ENCODE measurements around the gene ARSI.

The ARSI gene

DNA sequence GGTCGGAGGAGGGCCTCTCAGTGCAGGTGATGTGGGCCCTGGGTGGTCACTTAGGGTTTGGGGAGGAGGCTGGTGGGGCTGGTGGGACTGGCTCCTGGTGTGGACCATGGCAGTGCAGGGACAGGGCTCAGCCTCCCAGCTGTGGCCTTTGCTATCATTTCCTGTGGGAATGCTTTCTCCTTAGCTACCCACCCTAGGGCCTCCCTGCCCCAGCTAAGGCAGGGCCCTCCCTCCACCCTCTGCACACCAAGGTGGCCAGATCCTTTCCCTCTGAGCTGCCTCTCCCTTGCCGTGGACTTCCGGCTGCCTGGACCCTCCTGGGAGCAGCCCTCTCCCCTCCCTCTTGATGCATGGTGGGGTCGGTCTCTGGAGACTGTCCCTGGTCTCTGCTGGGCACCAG, 22.7 kb upstream of the ARSI start:
- no peak for DNase-seq

DNA sequence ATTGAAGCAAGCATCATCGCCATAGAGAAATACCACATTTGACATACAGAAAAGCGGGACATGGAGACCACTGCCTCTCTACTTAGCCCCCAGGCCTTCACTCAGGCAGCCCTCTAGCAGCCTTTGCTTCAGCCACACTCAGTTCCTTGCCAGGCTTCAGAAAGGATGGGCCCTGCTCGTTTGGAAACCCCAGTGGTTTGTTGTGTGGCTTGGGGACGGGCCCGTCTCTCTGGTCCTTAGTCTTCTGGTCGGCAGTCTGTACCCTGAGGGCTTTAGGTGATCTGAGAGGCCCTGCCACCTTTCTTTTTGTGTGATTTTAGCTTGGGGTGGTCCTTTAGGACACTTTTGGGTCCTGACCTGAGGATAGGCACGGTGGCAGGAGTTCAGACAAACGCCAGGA, 21.1 kb upstream of the ARSI start:
- no peak for DNase-seq

DNA sequence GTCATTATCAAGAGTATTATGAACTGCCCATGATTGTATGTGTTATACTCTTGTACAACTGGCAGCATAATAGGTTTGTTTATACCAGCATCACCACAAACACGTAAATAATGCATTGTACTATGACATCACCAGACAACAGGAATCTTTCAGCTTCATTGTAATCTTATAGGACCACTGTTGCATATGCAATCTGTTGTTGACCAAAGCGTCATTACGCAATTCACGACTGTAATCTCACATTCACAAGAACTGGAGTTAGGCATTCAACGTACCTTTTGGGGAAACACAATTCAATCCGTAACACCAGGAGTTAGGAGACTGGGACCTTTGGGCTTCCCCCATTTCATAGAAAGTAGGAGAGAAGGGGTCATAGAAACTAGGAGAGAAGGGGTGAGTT, 20.4 kb upstream of the ARSI start:
- DNase-seq, result no peak

DNA sequence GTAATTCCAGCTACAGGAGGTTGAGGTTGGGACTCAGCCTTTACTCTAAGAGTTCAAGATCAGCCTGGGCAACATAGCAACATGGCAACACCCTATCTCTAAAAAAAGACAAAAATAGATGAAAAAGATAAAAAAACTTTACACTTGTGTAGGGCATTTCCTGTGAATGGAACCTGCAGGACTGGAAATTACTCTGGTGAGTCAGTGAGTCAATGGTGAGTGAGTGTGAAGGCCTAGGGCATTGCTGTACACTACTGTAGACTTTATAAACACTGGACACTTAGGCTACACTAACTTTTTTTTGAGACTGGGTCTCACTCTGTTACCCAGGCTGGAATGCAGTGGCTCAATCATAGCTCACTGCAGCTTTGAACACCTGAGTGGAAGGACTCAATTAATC, 19.5 kb upstream of the ARSI start:
- no peak for DNase-seq

DNA sequence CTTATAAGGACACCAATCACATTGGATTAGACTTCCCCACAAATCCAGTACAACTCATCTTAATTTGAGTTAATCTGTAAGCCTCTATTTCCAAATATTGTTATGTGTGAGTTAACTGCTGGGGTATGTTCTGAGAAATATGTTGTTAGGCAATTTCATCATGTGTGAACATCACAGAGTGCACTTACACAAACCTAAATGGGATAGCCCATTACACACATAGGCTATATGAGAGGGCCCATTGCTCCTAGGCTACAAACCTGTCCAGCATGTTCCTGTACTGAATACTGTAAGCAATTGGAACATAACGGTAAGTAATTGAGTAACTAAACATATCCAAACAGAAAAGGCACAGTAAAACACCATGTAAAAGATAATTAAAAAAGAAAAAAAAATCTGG, 19.1 kb upstream of the ARSI start:
- DNase-seq, result no peak

DNA sequence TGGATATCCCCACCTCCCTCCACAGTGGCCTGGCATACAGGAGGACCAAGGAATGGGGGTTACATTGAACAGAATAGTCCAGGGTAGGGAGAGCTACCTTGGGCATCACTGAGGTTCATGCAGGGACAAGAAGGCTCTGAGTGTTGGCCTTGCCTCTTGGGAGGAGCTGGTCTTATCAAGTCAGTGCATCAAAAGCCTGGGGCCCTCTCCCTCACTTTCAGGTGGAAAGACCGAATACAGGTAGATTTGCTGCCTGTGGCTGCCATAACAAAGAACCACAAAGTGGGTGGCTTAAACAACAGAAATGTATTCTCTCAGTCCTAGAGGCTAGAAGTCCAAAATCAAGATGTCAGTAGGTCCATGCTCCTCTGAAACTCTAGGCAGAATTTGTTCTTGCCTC, 18.5 kb upstream of the ARSI start:
- DNase-seq, result no peak

DNA sequence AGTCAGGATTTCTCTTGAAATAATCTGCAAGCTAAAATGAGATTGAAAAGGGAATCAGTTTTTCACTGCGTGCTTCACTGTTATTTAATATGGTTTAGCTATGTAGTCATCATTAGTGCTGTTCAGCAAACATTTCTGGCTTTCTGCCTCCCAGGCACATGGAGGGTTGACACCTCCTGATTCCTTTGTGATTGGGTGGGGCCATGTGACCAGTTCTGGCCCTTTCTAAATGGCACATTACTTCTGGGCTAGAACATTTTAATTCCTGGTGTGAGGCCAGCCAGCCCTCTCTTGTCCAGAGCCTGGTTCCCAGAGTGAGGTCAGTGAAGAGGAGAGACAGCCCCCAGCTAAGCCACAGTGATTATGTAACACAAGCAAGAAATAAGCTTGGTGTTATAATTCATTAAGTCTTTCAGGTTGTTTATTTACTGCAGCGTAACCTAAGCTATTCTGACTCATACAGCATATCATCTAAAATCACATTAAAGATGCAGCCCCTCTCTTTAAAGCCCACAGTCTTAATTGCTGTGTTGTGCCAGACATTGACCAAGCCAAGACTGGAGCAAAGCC, 17.4 kb upstream of the ARSI start:
- no peak for DNase-seq

DNA sequence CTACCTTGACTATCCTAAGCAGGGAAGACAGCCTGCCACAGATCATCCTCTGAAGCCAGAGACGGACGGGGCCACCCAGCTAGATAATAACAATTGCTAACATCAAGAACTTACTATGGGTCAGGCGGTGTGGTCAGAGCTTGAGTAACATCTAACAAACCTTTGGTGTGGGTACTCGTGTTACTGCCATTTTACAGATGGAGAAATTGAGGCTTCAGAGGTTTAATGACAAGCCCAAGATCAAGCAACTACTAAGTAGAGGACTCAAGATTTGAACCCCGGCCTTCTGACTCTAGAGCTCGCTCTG, 16.7 kb upstream of the ARSI start:
- DNase-seq, result no peak

DNA sequence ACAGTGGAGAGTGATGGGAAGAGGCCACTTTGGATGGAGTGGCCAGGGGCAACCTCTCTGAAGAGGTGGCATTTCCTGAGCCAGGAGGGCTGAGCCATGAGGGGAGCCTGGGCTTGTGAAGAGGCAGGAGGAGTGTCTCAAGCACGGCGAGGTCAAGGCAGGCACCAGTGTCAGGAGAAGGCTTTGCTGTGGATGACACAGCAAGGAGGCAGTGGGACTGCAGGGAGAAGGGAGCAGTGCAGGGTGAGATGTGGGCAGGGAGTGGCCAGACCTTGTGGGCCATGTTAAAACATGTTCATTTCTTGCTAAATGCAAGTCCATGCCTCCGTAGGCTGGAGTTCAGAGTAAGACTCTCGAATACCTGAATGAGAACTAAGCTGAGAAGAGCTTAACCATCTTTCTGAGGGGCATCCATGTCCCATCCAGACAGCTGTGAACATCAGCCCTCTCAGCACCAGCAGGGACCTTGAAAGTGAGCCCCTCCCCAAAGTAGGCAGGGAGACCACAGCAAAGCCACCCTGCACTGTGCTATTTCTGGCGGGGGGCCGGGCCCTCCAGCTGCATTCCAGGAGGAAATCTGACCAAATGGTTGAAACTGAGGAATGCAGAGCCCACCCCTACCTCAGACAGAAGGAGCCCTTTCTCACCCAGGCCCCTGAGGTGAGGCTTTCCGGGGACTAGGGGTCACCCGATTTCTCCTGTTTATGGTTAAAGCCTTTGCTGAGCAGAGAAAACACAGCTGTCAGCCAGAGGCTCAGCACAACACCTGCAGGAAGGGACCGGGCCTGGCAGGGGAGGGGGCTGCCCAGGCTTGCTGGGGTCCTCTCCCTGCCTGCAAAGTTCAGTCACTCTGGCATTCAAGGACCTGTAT, 16.1 kb upstream of the ARSI start:
- no peak for DNase-seq

DNA sequence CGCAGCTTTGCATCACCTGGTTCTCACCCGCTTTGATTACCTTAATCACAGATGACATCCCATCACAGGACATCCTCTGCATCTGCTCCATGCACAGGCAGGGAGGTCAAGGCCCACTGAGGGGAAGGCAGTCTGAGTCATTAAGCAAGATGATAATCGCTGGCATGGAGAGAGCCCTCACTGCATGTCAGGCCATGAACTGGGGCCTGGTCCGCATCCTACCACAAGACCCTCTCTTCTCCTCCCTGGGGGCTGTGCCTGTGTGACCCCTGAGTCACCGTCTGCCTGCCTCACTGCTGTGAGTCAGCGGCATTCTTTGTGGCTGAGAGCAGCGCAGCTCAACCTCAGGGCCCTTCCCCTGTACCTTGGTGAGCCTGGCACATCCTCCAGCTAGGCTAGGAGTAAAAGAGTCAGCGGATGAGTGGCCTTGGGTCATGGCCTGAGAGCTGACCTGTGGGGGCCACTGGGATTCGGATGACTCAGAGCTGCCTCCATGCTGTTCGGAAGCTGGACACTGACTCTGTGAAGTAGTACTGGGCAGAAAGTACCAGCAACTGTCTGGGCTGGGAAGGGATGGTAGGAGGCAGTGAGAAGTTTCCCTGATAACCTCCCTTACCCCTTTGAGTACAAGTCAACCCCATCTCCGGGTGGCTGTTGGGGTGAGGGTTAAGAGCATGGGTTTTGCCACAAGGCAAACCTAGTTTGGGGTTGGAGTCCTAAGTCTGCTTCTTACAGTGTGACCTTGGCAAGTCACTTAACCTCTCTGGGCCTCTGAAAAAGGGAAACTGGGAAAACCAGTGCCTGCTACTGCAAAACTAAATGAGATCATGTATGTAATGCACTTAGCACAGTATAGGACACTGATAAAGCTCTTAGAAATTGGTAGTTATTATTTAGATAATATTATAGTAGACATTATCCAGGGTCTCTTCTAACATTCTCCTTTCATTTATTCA, 14.6 kb upstream of the ARSI start:
- DNase-seq, result no peak

DNA sequence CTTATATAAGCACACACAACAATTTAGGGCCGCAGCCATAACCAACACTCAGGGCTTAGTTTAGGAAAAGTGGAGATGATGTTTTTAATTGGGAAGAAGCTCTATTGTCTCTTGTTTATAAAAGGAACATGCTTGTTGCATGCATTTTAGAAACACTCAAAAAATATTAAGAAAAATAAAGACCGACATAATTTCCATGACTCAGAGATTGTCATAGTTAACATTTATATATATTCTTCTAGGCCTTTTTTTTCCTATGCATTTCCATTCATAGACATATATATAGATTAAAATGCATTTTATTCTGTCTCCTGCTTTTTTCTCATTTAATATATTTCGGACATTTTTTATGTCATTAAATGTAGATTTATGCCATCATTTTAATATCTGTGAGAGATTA, 13.6 kb upstream of the ARSI start:
- no peak for DNase-seq

DNA sequence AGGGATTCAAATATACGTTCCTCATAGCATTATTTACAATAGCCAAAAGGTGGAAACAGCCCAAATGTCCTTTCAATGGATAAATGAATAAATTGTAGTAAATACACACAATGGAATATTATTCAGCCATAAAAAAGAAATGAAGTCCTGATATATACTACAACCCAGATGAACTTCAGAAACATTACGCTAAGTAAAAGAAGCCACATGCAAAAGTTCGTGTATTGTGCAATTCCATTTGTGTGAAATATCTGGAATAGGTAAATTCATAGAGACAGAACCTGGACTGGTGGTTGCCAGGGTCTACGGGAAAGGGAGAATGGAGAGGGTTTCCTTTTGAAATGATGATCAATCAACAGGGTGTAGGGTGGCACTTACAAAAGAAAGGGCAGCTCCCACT, 12.5 kb upstream of the ARSI start:
- DNase-seq, result no peak

DNA sequence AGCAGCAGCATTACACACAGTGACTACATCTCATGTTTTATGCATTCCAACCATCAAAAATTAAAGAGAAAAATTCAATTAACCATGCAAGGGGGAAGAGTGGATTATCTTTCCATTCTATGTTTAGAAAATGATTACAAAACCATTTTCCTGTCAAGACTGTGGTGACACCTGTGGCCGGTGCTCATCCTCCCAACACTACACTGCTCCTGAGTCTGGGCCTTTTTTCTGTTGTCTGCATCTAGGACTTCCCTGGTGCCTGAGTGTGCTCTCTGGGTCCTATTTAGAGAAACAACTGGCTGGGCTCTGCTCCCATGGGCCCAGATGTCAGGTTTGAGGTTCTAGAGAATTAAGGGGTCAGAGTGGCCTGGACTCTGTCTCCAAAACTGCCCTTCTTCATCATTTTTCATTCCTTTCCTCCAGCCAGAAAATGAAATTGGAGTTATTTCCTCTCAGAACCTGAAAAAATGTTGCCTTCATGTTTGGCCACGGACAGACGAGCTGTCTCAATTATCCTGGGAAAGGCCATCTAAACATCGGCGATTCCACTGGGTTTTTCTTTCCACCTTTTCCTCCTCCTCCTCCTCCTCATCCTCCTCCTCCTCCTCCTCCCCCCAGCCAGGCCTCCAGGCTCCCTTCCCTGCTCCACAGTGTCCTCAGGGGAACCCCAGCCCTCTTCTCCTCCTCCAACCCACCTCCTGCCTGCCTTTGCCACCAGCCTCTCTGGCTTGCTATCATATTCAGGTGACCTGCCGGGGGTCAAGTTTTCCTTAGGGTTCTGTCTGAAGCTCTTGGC, 11.4 kb upstream of the ARSI start:
- no peak for DNase-seq

DNA sequence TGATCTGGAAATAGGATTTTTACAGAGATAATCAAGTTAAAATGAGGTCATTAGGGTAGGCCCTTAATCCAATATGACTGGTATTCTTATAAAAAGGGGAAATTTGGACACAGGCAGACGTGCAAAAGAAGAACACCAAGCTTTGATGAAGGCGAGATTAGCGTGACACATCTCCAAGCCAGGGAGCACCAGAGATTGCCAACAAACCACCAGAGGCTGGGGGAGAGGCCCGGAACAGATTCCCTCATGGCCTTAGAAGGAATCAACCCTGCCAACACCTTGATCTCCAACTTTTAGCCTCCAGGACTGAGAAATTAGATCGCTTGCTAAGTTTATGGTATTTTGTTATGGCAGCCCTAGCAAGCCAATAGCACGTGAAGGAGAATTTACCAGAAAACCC, 10.8 kb upstream of the ARSI start:
- no peak for DNase-seq

DNA sequence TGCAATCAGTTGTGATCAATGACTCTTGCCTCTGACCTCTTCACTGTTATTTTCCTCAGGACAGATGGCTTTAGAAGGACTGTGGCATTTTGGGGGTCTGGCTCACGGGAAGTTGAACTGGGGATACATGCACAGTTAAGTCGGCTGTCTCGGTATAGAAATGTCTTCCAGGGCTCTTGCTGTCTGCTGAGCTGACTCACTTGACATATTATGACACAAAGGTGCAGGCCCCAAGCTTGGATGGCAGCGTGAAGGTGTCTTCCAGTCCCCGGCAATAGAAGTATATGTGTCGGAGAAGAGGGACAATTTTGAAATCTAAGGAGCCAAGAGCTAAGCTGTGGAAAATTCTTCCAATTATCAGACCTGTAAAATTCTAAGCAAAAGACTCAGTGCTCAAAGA, 9.8 kb upstream of the ARSI start:
- DNase-seq, result no peak

DNA sequence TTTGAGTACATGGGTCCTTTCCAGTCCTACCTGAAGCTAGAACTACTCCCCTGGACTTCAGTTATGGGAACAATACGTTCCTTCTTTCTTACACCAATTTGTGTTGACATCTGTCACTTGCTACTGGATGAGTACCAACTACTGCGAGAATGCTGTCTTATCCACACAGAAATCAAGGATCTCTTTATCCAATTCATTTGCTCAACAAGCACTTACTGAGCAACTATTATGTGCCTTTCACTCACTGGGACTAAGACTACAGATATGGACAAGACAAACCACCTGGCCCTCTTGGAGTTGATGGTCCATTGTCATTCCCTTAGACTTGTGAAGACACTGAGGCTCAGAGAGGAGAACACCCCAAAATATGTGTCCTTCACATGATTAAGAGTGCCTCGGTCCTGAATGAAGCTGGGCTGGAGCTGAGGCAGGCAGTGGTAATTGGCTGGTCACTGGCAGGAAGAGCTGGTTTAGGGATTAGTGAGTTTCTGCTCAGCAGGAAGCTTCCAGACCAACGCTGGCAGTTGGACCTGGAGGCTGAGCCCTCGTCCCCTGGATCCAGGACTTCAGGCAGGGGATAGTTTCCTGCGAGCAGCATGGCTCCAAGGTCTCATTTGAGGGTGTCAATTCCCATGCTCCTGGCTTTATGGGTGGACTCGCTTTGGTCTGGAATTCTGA, 8.4 kb upstream of the ARSI start:
- DNase-seq, result no peak

DNA sequence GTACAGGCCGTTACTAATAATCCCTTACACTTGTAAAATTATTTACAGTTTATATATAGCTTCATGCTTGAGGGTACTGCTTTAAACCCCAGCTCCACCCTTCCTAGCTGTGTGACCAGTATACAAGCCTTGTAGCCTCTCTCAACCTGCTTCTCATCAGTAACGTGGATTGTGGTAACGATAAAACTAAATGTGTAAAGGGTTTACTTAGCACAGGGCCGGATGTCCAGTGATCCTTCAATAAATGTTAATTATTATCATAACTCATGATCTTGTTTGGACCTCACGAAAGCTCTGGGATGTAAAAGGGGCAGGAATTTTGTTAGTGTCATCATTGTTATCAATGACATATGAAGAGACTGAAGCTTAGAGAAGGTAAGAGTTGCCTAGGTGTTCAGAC, 7.5 kb upstream of the ARSI start:
- no peak for DNase-seq

DNA sequence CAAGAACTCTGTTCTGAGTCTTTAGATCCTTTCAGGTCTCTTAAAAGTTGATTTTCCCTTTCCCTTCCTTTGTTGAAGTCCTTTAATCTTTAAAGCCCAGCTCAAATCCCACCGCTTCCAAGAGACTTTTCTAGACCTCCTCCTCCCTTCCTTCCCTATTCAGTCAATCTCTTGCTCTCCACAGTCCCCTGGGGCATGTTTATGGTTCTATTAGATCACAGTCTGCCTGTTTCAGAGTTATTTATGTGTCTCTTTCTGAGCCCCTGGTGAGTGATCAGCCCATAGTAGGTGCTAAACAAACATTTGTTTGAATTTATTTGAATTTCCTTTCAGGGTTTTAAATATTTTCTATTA, 7.2 kb upstream of the ARSI start:
- no peak for DNase-seq

DNA sequence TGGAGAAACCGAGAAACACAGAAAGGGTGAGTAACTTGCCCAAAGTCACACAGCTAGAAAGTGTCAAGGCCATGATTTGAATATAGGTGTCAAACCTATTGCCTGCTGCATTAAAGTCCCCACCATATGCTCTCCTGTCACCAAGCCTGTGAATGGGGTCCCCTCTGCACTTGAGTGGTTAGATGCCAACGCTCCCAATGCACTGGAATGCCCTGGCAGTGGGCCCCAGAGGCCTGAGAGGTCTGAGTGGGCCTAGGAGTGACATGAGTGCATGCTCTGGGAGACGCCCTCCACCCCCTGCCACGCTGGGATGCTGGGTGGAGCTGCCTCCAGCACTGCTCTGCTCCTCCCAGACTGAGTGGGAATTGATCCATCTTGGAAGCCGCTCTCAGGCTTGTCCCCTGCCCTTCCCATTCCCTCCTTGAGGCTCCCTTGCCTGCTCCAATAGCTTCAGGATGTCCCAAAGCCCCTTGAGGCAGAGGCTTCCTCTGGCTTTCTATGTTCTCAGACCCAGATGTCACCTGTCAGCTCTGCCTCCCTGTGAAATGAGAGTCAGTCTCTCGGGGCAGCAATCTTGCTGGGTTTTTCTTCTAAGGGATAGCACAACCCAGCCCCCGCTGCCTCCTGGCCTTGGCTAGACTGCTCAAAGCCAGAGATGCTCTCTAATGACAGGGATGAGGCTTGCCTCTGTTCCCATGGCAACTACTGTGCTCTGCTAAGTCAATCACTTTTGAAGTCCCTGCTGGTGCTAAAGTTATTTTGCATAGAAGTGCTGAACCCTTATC, 6.6 kb upstream of the ARSI start:
- no peak for DNase-seq

DNA sequence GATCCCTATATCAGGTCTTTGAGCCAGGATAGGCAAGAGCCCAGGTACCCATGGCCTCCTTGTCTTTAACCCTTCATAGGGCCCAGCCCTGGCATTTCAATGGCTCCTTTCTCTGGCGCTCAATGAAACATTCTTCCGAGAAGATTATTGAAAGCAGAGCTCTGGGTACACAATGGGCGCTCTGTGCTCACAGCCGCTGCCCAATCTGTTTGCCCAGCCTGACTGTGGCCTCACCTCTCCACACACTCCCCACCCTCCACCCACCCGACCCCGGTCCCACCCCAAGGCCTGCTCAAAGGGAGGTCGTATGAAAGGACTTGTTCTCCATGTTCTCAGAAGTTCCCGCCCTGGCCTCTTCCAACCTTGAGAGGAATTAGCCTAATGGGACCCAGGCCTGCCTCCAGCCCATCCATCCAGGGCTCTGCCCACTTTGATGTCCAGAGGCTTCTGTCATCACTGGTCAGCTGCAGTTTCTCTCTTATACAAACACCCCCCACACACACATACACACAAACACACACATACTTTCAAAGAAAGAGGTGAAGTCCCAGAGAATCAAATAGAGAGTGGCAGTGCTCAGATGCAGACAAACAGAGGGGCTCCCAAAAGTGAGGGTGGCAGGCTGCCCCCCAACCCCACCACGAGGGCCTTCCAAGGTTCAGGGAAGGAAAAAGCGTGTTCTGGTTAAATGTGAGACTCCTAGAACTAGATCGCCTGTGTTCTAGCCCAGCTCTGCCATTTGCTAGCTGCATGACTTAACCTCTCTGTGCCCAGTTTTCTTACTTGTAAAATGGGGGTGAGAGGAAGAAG, 5.1 kb upstream of the ARSI start:
- DNase-seq, result no peak

DNA sequence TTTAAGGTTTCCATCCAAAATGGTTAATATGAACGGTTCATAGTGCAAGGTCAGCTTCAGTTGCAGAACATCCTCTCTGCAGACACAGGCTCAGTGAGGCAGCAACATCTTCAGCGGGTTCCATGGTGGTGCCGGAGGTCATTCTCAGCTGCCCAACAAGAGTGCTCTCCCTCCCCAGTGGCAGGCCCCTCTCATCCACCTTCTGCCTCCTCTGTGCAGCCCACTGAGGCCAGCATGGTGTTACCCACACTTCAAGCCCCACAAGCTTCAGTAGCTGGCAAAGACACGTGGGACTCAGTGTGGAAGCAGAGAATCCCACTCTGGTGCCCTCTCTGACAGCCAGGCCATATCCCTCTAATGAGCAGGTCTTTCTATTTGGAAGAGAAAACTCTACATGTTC, 4.1 kb upstream of the ARSI start:
- DNase-seq, result no peak
